ENCODE measurements around the gene CADM2. TPM values are rescaled to one million over a fixed set of nuclear protein-coding genes. Genes with fewer than 3 reads are reported as not detected.
"Not testable (repeated sequence)": the region's sequence is repeated elsewhere in the genome, so short reads cannot be mapped to it uniquely, and the experiment has no call there.

Gene CADM2
- polyA plus RNA-seq, 1 donor from 2014 or later: 4.5 TPM

DNA sequence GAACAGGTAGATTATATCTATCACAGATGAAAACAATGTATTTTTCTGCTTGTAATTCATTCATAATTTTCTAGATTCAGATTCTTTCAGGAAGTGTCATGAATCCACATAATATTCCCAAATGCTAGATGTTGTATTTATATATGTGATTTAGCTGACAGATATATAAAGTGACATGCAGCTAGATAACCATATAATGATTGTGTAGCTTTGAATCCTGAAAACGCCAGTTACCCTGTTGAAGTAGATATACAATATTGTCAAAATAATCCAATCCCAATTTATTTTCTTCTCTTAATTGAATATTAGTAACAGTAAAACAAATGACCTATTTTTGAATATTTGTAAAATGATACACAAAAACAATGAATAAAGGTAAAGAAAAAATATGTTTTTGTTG, 738.4 kb downstream of the CADM2 start:
- Histone ChIP-seq H3K9ac (ENCODE audit: low read length) (no peak overlapping the region), H3K9me2 (ENCODE audit: insufficient read depth, low read length) (no peaks in the 10 kb centered on the region), H3K4me2 (ENCODE audit: low read length) (no peak overlapping the region), H3K9me3 (ENCODE audit: low read length) (peaks cover 8% of the 10 kb centered on the region), H2AFZ (ENCODE audit: low read depth, low read length) (no peak overlapping the region), H3K79me2 (replicated peaks; ENCODE audit: insufficient read depth, low read length) (no peaks in the 10 kb centered on the region), H3F3A (ENCODE audit: insufficient read depth, low read length, poor library complexity, severe bottlenecking) (no peaks in the 10 kb centered on the region), H3K27me3 (ENCODE audit: insufficient read depth, low read depth, low read length) (no peaks in the 10 kb centered on the region), H4K20me1 (ENCODE audit: insufficient read depth) (no peaks in the 10 kb centered on the region), H3K27ac (ENCODE audit: low read length) (no peak overlapping the region), H3K4me3 (ENCODE audit: low read length) (no peak overlapping the region), H3K36me3 (ENCODE audit: insufficient read depth, low read length) (no peaks in the 10 kb centered on the region)
- no peak for TF ChIP-seq RAD21 (conservative IDR thresholded peaks at IDR 0.05)
- TF ChIP-seq, protein P1, sequence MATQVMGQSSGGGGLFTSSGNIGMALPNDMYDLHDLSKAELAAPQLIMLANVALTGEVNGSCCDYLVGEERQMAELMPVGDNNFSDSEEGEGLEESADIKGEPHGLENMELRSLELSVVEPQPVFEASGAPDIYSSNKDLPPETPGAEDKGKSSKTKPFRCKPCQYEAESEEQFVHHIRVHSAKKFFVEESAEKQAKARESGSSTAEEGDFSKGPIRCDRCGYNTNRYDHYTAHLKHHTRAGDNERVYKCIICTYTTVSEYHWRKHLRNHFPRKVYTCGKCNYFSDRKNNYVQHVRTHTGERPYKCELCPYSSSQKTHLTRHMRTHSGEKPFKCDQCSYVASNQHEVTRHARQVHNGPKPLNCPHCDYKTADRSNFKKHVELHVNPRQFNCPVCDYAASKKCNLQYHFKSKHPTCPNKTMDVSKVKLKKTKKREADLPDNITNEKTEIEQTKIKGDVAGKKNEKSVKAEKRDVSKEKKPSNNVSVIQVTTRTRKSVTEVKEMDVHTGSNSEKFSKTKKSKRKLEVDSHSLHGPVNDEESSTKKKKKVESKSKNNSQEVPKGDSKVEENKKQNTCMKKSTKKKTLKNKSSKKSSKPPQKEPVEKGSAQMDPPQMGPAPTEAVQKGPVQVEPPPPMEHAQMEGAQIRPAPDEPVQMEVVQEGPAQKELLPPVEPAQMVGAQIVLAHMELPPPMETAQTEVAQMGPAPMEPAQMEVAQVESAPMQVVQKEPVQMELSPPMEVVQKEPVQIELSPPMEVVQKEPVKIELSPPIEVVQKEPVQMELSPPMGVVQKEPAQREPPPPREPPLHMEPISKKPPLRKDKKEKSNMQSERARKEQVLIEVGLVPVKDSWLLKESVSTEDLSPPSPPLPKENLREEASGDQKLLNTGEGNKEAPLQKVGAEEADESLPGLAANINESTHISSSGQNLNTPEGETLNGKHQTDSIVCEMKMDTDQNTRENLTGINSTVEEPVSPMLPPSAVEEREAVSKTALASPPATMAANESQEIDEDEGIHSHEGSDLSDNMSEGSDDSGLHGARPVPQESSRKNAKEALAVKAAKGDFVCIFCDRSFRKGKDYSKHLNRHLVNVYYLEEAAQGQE (IDR thresholded peaks at IDR 0.05; ENCODE audit: borderline replicate concordance): peak; percentile 72
- TF ChIP-seq EZH2 (IDR thresholded peaks at IDR 0.05; ENCODE audit: borderline replicate concordance, insufficient read depth, low read length, poor library complexity, severe bottlenecking): no peak
- no peak for TF ChIP-seq TAF1 (IDR thresholded peaks at IDR 0.05; ENCODE audit: low read depth)
- TF ChIP-seq, protein P2, sequence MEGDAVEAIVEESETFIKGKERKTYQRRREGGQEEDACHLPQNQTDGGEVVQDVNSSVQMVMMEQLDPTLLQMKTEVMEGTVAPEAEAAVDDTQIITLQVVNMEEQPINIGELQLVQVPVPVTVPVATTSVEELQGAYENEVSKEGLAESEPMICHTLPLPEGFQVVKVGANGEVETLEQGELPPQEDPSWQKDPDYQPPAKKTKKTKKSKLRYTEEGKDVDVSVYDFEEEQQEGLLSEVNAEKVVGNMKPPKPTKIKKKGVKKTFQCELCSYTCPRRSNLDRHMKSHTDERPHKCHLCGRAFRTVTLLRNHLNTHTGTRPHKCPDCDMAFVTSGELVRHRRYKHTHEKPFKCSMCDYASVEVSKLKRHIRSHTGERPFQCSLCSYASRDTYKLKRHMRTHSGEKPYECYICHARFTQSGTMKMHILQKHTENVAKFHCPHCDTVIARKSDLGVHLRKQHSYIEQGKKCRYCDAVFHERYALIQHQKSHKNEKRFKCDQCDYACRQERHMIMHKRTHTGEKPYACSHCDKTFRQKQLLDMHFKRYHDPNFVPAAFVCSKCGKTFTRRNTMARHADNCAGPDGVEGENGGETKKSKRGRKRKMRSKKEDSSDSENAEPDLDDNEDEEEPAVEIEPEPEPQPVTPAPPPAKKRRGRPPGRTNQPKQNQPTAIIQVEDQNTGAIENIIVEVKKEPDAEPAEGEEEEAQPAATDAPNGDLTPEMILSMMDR (IDR thresholded peaks at IDR 0.05; ENCODE audit: poor library complexity, severe bottlenecking): no peak
- TF ChIP-seq MXI1 (conservative IDR thresholded peaks at IDR 0.05; ENCODE audit: poor library complexity, severe bottlenecking): no peak
- peak; percentile 73 for TF ChIP-seq POLR2AphosphoS5 (IDR thresholded peaks at IDR 0.05)
- TF ChIP-seq SMC3 (conservative IDR thresholded peaks at IDR 0.05; ENCODE audit: poor library complexity): no peak
- TF ChIP-seq EP300 (conservative IDR thresholded peaks at IDR 0.05; ENCODE audit: poor library complexity, severe bottlenecking): peak; percentile 75

DNA sequence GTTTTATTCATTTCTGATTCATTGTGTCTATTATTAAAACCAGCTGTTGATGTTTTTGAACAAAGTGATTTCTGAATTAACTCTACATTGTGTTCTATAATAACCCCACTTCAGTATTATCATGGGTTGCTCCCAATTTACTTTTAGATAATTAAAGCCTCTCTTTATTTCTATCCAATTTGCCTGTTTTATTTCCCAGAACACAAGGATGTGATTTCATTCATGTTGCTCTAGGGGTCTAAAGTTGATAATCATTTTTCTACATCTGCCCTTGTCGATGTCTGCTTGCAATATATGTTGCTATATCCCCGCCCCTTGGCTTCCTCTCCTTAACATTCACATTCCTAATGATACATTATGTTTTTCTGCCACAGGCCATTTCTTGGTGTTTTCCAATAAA, 747.3 kb downstream of the CADM2 start:
- Histone ChIP-seq H3K9me2 (ENCODE audit: insufficient read depth, low read length) (no peaks in the 10 kb centered on the region), H3K27ac (ENCODE audit: low read length) (no peak overlapping the region), H4K20me1 (ENCODE audit: insufficient read depth) (no peaks in the 10 kb centered on the region), H3K9me3 (ENCODE audit: low read length) (no peaks in the 10 kb centered on the region), H3K4me3 (ENCODE audit: low read length) (no peak overlapping the region), H3K4me2 (ENCODE audit: low read length) (no peak overlapping the region), H3K79me2 (replicated peaks; ENCODE audit: insufficient read depth, low read length) (no peaks in the 10 kb centered on the region), H2AFZ (ENCODE audit: low read depth, low read length) (no peak overlapping the region), H3K36me3 (ENCODE audit: insufficient read depth, low read length) (no peaks in the 10 kb centered on the region), H3K27me3 (ENCODE audit: insufficient read depth, low read depth, low read length) (no peaks in the 10 kb centered on the region), H3K9ac (ENCODE audit: low read length) (no peak overlapping the region), H3F3A (ENCODE audit: insufficient read depth, low read length, poor library complexity, severe bottlenecking) (peaks cover 6% of the 10 kb centered on the region)
- TF ChIP-seq, protein P1 (IDR thresholded peaks at IDR 0.05; ENCODE audit: borderline replicate concordance): no peak
- no peak for TF ChIP-seq RAD21 (conservative IDR thresholded peaks at IDR 0.05)
- TF ChIP-seq, protein P2 (IDR thresholded peaks at IDR 0.05; ENCODE audit: poor library complexity, severe bottlenecking): no peak
- TF ChIP-seq SMC3 (conservative IDR thresholded peaks at IDR 0.05; ENCODE audit: poor library complexity): no peak
- no peak for TF ChIP-seq EZH2 (IDR thresholded peaks at IDR 0.05; ENCODE audit: borderline replicate concordance, insufficient read depth, low read length, poor library complexity, severe bottlenecking)
- no peak for TF ChIP-seq MXI1 (conservative IDR thresholded peaks at IDR 0.05; ENCODE audit: poor library complexity, severe bottlenecking)
- no peak for TF ChIP-seq TAF1 (IDR thresholded peaks at IDR 0.05; ENCODE audit: low read depth)
- TF ChIP-seq EP300 (conservative IDR thresholded peaks at IDR 0.05; ENCODE audit: poor library complexity, severe bottlenecking): no peak
- TF ChIP-seq POLR2AphosphoS5 (IDR thresholded peaks at IDR 0.05): no peak

DNA sequence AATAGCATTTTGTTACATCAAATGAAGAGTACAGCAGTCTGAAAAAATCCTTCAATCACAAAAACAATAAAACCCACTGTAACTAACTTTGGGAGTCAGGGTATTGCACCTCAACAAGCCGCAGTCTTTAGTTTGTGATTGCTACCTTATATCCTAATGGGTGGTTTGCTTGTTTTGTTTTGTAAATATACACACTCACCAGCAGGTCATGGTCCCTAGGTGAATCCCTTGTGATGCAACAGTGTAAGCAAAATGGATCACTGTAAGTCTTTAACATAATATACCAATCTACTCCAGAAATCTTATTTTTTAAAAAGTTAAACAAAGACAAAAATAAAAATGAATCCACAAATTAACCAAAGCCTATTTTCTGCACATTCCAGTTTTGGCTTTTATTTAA, 749.5 kb downstream of the CADM2 start:
- not testable (repeated sequence) for H3F3A ChIP-seq (ENCODE audit: insufficient read depth, low read length, poor library complexity, severe bottlenecking); H3K27me3 ChIP-seq (ENCODE audit: insufficient read depth, low read depth, low read length); H3K9me3 ChIP-seq (ENCODE audit: low read length); H3K9me2 ChIP-seq (ENCODE audit: insufficient read depth, low read length); H3K4me2 ChIP-seq (ENCODE audit: low read length); H3K36me3 ChIP-seq (ENCODE audit: insufficient read depth, low read length); H3K4me3 ChIP-seq (ENCODE audit: low read length); H3K9ac ChIP-seq (ENCODE audit: low read length); H3K79me2 ChIP-seq (replicated peaks; ENCODE audit: insufficient read depth, low read length); H3K27ac ChIP-seq (ENCODE audit: low read length); H2AFZ ChIP-seq (ENCODE audit: low read depth, low read length); H4K20me1 ChIP-seq (ENCODE audit: insufficient read depth)

All from neural cell (in vitro differentiated cells).